HG02943 (cell line): ENCODE results near the gene BANK1.

Source experiments
- ATAC-seq: cut with Tn5 transposase; IDR thresholded peaks from one replicate; pipeline ENCODE4 v1.9.1; 2021; ENCODE audit warnings: mild to moderate bottlenecking, low read depth, moderate library complexity; ENCODE audit not compliant: unreplicated experiment

Gene BANK1

DNA sequence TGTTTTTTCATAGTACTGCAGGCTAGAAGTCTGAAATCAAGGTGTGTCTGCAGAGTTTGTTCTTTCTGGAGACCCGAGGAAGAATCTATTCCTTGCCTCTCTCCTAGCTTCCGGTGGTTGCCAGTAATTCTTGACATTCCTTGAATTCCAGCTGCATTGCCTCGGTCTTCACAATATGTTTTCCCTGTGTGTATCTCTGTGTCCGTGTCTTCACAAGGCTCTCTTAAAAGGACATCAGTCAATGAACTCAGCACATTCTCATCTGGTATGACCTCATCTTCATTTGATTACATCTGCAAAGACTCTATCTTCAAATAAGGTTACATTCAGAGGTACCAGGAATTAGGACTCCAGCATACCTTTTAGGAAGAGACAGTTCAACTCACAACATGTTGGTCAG, 163.4 kb downstream of the BANK1 start:
- no peak for ATAC-seq

DNA sequence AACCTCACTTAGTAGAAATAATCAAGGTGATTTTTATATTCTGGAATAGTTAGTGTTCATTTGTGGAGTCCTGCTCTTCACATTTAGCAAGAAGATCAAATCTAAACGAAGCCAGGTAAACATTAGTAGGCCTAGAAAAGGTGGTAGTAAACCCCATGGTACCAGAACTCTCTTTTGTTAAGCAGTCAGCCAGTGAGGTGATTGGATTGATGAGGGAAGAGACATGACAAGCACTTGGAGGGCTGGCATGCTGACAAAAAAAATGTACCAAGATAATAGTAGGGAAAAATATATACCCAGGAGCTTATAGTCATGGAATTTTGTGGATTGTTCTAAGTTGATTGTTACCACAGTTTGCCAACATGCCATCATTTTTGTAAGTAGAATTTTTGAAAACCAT, 163.8 kb downstream of the BANK1 start:
- no peak for ATAC-seq

DNA sequence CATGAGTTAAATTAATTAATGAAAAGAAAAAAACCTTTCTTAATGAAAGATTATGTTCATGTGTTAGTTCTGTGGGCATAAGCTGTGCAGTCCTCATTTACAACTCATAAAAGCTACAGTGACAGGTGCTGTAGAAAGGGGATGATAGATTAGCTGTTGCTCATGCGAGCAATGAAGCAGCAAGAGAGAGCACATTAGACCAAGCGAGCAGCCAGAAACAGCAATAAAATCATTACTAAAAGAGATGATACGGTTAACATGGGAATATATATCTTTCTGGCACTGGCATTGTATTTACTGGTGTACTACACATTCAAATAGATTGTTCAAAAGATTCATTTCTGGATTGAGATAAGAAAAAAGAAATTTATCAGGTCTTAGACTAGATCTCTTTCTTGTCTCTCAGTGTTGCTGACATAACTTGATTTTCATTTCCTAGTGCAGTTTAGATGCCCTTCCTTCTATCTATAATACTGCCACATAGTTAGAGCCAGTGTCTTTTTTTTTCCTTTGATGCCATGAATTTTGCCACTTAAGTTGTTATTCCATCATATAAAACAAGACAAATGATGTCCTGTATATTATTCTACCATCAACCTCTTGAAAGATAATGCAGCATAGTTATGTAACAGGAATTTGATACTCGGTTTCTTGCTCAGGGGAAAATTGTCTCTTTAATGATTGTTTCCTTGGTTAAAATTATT, 164.6 kb downstream of the BANK1 start:
- ATAC-seq, result no peak

DNA sequence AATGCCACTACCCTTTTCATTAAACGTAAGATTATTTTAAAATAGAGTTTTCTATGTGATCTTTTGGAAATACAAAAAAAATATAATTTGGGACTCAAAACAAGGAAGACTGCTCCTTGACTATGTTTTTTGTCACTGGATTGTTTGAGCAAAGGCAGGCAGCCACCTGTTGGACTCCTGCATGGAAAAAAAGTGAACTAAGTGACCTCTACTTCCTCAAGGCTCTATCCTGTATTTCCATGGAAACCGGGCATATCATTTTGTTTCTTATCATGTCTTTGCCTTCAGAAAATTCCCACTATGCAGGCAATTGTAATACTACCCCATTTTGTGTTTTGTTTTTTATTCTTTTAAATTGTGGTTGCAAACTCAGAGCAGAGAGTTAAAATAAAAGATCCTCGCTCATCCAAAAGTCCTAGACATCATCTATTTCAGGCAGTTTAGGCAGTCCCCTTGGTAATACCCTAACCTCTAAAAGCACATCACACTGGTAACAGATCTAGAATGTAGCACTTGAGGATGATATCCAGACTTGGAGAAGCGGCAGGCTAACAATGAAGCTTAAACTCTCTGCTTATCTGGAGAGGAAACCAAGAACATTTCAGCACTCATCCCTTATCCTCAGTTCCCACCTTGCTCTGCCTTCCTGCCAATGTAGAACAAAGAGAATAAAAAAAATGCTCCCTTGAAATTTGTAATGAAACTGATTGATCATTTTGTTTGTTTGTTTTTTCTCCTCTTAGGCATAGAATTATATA, 165.7 kb downstream of the BANK1 start:
- no peak for ATAC-seq

DNA sequence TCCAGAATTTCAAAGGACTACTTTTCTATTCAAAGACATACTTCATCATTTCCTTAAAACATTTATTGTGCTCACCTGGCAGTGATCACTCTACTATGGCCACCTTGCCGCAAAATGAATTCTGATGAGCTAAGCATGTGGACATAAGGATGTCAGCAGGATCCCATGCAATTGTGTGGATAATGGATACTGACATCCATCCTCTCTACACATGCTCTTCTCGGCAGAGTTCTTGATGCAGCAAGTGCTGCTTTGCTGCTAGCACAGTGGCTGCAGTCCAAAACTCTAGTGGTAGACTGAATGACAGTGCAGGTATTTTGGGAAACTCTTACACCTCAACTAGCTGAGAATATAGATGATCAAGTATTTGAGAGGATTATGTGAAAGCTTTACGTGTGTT, 168.0 kb downstream of the BANK1 start:
- no peak for ATAC-seq

DNA sequence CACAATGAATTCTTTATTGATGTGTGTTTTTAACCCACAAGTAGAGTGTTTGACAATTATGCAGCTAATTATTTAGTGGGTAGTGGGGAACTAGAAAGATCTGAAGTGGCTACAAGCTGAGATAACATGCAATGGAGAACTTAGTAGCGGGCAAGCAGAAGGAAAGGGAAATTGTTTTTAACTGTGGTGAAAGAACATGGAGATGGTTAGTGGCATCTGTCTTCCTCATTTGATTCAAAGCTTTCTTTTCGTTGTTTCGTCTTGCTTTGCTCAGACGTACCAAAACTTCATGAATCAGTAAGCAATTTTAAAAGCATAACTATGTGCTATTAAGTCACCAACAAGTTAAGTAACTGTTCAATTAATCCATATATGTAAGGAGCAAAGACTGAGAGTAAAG, 169.9 kb downstream of the BANK1 start:
- no peak for ATAC-seq

DNA sequence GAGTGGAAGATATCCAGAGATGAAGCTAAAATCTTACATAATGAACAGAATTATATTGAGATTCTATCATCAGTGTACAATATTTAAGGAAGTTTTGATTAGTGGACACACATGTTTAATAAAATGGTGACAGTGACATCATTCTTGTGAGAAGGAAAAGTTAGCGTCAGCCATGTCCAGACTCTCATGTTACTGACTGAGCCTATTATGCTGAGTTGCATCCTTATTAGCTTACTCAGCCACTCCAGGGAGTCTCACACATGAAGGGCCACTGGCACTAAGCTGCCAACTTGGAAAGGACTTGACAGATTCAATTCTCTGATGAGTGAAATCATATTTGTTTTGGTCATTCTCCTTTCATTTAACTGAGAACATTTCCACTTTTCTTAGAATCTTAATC, 170.6 kb downstream of the BANK1 start:
- ATAC-seq, result no peak

DNA sequence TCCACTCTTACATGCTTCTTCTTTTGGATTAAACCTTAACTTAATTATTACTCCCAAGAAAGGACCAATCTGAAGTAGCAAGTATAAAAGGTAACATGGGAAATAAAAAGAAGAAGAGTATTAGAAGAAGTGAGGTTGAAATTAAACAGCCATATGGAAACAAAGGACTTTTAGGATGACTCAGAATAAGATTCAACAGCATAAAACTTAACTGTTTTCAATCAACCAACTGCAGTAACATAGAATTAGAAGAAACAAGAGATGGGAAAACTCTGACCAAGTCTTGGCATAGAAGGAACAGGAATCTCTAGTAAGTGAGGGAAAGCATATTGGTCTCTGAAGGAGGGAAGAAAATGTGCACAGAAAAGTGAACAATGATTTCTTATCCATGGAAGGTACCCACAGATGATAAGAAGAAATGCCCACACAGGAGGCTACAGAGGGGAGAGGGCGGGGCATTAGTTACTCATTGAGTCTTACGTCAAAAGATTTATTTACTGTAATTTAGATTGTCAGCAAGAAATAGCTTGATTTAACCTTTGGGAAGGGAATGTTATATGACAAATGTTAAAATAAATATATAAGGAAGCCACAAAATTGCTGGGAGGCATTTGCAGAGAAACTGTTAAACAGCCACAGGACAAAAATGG, 177.3 kb downstream of the BANK1 start:
- no peak for ATAC-seq

DNA sequence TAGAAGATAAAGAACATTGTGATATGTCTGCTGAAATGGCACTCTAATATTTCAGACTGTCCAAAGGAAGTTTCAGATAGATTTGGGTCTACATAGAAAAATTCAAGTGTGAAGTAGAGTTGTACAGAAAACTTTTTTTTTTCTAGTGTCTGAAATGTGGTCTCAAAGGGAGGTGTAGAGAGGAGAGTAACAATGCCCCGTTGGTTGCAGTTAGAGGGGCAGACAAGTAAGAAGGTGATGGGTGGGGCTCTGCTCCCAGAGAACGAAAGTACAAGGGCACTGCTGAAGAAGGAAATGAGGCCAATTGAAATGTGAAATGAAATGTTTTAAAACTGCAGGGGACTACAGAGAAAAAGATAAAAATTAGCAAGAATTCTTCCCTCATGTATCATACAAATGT, 177.8 kb downstream of the BANK1 start:
- no peak for ATAC-seq

DNA sequence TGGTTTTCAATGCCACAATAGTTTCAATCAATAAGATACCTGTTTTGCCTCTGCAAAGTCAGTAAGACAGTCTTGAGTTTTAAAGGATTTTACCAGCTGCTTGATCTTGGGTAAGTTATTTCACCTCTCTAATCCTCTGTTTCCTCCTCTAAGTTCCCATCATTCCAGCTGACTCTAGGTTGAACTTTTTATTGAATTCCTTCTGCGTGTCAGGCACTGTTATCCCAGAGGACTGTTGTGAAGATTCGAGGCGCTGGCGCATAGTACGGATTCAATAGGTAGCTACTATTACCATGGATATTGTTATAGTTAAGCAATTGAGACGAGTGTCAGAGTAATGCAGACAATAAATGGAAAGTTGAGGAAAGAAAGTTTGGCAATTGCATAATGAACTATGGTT, 179.4 kb downstream of the BANK1 start:
- ATAC-seq, result no peak

DNA sequence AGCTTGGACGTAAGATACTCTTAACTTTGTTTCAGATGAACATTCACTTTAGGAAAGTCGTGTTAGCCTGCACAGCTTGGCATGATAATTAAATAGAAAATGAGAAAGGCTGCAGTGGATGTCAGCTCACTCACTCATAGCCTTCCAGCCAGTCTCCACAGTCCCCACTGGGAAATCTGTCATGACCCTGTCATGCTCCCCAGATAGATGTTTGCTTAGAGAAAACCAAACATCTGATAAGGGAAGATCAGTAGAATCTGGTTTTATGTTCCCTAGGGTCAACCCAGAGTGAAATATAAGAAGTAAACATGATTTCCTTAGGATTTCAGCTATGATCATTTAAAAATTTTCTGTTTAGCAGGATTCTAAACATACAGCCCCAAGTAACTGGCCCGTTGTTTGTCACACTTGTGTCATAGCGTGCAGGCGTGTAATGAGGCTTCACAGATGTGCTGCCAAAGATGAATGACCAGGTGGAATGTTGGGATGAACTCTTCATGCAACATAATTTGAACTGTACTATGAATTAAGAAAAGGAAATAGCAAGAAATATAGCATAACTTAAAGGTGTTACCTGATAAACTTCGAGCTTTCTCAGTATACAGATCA, 180.1 kb downstream of the BANK1 start:
- no peak for ATAC-seq

DNA sequence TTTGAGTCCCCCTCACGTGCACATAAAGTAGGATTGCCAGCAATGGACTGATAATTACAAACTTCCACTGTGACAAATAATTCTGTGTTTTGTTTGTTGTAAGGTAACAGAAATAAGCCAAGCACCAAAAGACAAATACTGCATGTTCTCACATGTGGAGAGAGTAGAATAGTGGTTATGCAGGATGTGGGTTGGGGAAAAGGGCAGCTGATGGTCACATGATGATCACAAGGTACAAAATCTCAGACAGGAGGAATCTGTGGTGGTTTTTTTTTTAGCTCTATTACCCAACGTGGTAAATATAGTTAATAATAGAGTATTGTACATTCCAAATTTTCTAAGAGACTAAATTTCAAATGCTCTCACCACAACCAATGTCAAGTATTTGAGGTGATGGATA, 182.3 kb downstream of the BANK1 start:
- no peak for ATAC-seq

DNA sequence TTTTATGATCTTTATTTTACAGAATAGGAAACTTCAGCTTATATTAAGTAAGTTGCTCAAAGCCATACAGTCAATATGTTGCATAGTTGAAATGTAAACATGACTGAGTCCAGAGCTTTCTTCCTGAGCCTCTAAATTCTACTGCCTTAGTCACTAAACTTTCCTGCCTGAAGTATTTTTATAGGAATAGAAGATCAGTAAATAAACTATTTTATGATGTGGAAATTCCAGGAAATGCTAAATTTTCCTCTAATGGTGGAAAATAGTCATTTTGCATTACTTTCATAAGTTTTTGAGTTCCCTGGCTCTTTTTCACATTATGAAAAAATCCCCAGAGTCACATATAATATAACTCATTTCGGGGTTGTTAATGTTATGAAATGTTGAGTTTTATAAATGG, 182.8 kb downstream of the BANK1 start:
- no peak for ATAC-seq

DNA sequence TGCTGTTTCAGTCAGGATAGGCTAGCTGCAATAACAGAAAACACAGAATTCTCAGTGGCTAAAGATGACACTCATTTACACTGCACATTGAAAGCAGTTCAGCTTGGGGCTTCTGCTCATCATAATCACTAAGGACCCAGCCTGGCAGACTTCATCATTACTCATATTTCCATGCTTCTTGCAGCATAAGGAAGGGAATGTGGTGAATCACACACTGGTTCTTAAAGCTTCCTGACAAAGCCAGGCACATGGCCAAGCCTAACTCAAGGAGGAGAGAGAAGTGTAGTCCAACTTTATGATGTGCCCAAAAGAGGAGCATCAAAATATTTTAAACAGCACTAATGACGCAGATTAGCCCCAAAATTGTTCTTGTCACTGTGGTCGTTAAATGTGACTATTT, 186.5 kb downstream of the BANK1 start:
- no peak for ATAC-seq

DNA sequence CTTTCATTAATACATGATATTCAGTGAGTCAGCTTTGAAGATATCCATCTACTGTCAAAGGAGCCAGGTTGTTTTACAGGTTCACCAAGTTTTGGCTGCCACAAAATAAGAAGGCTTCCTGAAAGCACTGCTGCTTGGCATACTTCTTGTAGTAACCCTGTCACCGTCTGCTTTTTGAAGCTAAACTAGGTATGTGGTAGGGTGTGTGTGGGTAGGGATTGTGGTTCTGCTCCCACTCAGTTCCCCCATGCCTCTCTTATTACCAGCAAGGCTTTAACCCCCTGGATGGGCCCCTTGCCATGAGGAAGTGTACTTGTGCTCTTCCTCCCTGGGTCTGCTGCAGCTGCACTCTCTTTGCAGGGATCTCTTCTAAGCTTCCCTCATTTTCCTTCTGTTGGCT, 191.2 kb downstream of the BANK1 start:
- no peak for ATAC-seq

DNA sequence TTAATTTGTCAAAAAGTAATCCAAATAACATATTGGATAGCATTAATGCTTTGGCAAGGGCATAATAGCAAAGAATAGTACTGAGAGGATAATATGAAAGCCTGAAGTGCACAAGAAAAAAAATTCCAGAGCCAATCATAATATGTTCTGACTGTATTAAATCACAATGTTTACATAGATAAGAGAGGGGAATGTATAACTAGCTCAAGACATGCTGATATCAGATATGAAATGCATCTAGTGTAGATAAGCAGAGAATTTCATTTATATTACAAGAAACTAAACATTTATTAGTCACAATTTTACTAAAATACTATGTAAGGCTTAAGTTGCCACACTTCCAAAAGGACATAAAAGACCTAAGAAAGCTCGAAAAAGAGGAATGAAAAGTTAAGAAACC, 193.3 kb downstream of the BANK1 start:
- no peak for ATAC-seq

DNA sequence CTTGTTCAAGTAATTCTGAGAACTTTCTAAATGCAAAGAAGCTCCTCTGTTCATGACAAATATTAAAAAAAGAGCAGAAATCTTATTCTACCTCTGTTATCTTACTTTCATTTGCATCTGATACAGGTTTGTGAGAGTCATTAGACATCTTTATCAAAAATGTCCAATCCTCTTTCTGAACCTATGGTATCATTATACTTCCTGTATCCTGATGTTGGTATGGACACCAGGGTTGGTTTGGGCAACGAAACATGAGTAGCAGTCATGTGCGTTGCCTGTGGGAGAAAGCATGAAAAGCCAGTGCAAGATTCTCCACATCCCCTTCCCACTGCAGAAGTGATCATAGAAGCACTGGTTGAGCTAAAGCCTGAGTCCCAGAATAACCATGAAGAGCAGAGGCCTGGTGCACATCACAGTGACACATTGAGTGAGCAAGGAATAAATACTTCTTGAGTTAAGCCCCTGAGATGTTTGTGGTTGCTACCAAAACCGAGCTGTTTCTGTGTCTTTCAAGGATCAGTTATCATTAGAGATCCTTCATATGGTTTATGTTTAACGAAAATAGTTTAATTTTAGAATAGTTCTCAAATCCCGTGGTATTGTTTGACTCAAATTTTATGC, 197.2 kb downstream of the BANK1 start:
- ATAC-seq, result peak; percentile 93

DNA sequence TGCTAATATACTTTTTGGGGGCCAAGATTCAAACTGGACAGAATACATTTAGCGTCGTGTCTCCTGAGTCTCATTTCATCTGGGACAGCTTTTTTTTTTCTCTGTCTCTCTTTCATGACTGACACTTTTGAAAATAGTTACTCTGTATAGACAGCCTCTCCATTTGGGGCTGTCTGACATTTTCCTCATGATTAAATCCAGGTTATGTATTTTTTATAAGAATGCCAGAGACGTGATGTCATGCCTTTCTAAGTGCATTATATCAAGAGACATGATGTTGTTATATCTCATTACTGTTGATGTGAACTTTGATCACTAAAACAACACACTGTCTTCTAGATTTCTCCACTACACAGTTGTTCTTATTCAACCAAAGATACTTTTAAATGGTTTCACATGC, 199.0 kb downstream of the BANK1 start:
- ATAC-seq, result no peak

DNA sequence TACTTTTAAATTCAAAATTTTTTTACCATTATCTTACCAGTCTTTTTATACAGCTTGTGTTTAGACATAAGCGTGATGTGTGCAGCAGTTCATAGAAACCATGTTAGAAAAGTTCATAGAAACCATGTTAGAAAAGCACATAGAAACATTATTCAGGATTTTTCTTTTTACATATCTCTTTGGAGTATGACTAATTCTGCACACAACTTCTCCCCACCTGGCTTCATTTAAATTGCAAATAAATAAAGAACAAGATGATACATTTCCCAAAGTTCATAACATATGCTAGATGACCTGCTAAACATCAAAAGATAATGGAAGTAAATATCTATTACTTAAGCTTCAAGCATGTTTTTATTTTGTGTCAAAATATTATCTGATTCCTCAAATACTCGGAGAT, 201.9 kb downstream of the BANK1 start:
- ATAC-seq, result no peak

DNA sequence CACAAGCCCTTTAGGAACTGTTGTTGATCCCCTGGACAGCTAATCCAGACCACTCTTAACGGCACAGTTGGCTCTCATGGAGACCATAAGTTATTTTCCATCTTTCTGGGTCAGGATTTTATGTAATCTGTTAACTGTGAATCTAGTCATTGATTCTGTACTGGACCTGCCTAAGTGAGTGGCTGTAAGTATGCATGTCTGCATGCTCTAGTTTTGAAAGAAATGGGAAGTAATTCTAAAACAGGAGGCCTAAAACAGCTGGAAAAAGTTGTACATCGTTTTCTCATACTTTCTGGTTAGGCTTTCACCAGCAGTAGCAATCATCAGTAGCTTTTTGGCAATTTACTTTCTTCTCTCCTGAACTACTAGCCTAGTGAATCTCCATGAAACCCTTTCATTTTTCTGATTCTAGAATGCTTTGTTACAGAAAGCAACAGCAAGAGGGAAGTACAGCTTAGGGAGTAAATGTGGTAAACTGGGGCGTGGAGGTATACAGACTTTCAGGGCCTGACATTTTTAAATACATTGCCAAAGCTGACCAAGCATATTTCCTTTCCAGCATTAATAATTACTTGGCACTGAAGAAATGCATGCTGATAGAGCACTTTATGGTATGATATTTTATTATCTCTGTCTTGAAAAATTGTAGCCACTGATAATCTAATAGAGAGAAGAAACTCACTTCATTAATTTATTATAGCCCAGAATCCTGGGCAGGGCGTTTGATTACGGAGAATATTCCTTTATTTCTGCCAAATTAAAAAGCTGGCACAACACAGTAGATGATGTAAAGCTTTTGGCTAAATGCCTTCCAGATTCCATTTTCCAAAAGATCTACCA, 202.7 kb downstream of the BANK1 start:
- ATAC-seq, result no peak
